Loucy (cell line): Measurements from ENCODE around the gene ADAM23.

Experiments used
- H2AFZ ChIP-seq: fragments of 200-600 bp; sonication (generic); 2 replicates; pipeline ENCODE4 v1.6.0; 2016; ENCODE audit warnings: antibody characterized with exemption, mild to moderate bottlenecking, low read length, moderate library complexity
- H3F3A ChIP-seq: fragments of 200-600 bp; 2 replicates; pipeline ENCODE4 v1.6.0; 2016; ENCODE audit warnings: antibody characterized with exemption, low read depth, mild to moderate bottlenecking
- H3K27me3 ChIP-seq: fragments of 200-600 bp; sonication (generic); 2 replicates; pipeline ENCODE4 v1.6.1; 2014; ENCODE audit warnings: low read length, mild to moderate bottlenecking; ENCODE audit not compliant: insufficient read depth, poor library complexity, severe bottlenecking
- H3K36me3 ChIP-seq: fragments of 200-600 bp; sonication (generic); 2 replicates; pipeline ENCODE4 v1.6.1; 2016; ENCODE audit warnings: low read length; ENCODE audit not compliant: insufficient read depth
- H3K4me1 ChIP-seq: fragments of 200-600 bp; sonication (generic); 2 replicates; pipeline ENCODE4 v1.5.1; 2014; ENCODE audit warnings: low read length, mild to moderate bottlenecking; ENCODE audit not compliant: insufficient read depth, poor library complexity, severe bottlenecking
- H3K4me2 ChIP-seq: fragments of 200-600 bp; sonication (generic); 2 replicates; pipeline ENCODE4 v1.6.0; 2014; ENCODE audit warnings: antibody characterized with exemption, low read length, low read depth, mild to moderate bottlenecking; ENCODE audit not compliant: poor library complexity, severe bottlenecking
- H3K4me3 ChIP-seq: fragments of 200-600 bp; sonication (generic); 2 replicates; pipeline ENCODE4 v1.5.1; 2014; ENCODE audit warnings: low read length, mild to moderate bottlenecking, mixed read lengths; ENCODE audit not compliant: poor library complexity, severe bottlenecking
- H3K79me2 ChIP-seq: fragments of 200-600 bp; sonication (generic); 2 replicates; pipeline ENCODE4 v1.6.1; 2014; ENCODE audit warnings: low read length; ENCODE audit not compliant: insufficient read depth
- H3K9ac ChIP-seq: fragments of 200-600 bp; sonication (generic); 2 replicates; pipeline ENCODE4 v1.6.0; 2014; ENCODE audit warnings: mild to moderate bottlenecking, low read depth, low read length, moderate library complexity; ENCODE audit not compliant: poor library complexity, severe bottlenecking
- H3K9me2 ChIP-seq: fragments of 200-600 bp; sonication (generic); replicated peaks from 2 replicates; pipeline ENCODE4 v1.6.1; 2016; ENCODE audit warnings: low read depth, low read length, mixed read lengths
- H3K9me3 ChIP-seq: fragments of 200-600 bp; sonication (generic); 2 replicates; pipeline ENCODE4 v1.6.1; 2014; ENCODE audit warnings: mild to moderate bottlenecking, antibody characterized with exemption, low read length, low read depth; ENCODE audit not compliant: insufficient read depth
- H4K20me1 ChIP-seq: fragments of 200-600 bp; sonication (generic); 2 replicates; pipeline ENCODE4 v1.6.0; 2014; ENCODE audit warnings: antibody characterized with exemption, low read length, mild to moderate bottlenecking; ENCODE audit not compliant: insufficient read depth, poor library complexity, severe bottlenecking
- CTCF ChIP-seq: fragments of 200-600 bp; sonication (generic); conservative IDR thresholded peaks from 2 replicates; pipeline ENCODE4 v1.5.1; 2014; ENCODE audit warnings: mild to moderate bottlenecking, antibody characterized with exemption, low read length
- EZH2phosphoT487 ChIP-seq: fragments of 200-600 bp; IDR thresholded peaks from 2 replicates; pipeline ENCODE4 v1.6.1; 2018; ENCODE audit warnings: antibody characterized with exemption, mild to moderate bottlenecking, moderate library complexity, borderline replicate concordance

ADAM23 gene

DNA sequence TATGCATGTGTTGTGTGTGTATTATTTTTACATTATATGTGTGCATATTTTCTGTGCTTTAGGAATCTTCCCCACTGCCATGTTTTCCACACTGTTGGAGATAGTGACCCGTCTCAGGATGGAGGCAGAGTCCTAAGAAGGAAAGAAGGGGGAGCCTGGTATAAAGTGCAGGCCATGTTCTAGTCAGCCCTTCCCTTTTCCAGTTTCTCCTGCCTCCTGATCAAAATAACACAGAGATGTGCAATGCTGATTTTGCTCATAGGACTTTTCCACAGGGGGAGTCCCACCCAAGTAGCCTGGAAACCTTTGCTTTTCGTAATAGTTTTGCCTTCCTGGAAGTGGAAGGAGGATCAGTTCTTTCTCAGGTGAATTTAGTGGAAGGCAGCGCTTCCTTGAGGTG, 126.1 kb downstream of the ADAM23 start:
- Histone ChIP-seq H3K27me3 (no peaks in the 10 kb centered on the region), H3K9me2 (no peaks in the 10 kb centered on the region), H3K79me2 (no peaks in the 10 kb centered on the region), H3F3A (no peaks in the 10 kb centered on the region), H4K20me1 (no peaks in the 10 kb centered on the region), H3K4me3 (no peak overlapping the region), H3K4me1 (no peaks in the 10 kb centered on the region), H2AFZ (no peak overlapping the region), H3K36me3 (no peaks in the 10 kb centered on the region), H3K4me2 (no peak overlapping the region), H3K9ac (no peak overlapping the region), H3K9me3 (no peaks in the 10 kb centered on the region)
- TF ChIP-seq EZH2phosphoT487 (no peak), CTCF (no peak)

GRCh38 chr2:206570199-206570598, 126.9 kb downstream of the ADAM23 start:
- no peaks in the 10 kb centered on the region for H4K20me1 ChIP-seq
- no peak overlapping the region for H2AFZ ChIP-seq
- no peaks in the 10 kb centered on the region for H3K27me3 ChIP-seq
- no peaks in the 10 kb centered on the region for H3K4me1 ChIP-seq
- no peak overlapping the region for H3K4me2 ChIP-seq
- H3K36me3 ChIP-seq: no peaks in the 10 kb centered on the region
- no peak overlapping the region for H3K4me3 ChIP-seq
- no peak overlapping the region for H3K9ac ChIP-seq
- H3K9me3 ChIP-seq: no peaks in the 10 kb centered on the region
- no peaks in the 10 kb centered on the region for H3F3A ChIP-seq
- no peaks in the 10 kb centered on the region for H3K9me2 ChIP-seq
- TF ChIP-seq CTCF (no peak), EZH2phosphoT487 (no peak)
- no peaks in the 10 kb centered on the region for H3K79me2 ChIP-seq

GRCh38 chr2:206572725-206573124, 129.4 kb downstream of the ADAM23 start:
- Histone ChIP-seq H3K4me3 (no peak overlapping the region), H3K9me2 (no peaks in the 10 kb centered on the region), H3K4me1 (no peaks in the 10 kb centered on the region), H3K27me3 (no peaks in the 10 kb centered on the region), H3F3A (no peaks in the 10 kb centered on the region), H3K36me3 (no peaks in the 10 kb centered on the region), H4K20me1 (no peaks in the 10 kb centered on the region), H2AFZ (no peak overlapping the region), H3K79me2 (no peaks in the 10 kb centered on the region), H3K4me2 (no peak overlapping the region), H3K9me3 (no peaks in the 10 kb centered on the region), H3K9ac (no peak overlapping the region)
- no peak for TF ChIP-seq CTCF
- TF ChIP-seq EZH2phosphoT487: no peak
